ENCODE measurements around the gene MTRR. TPM values are rescaled to one million over a fixed set of nuclear protein-coding genes. Genes with fewer than 3 reads are reported as not detected.

Gene MTRR
- polyA plus RNA-seq, 1 experiment = 44.1 TPM

GRCh38 chr5:7850395-7851239, 18.3 kb upstream of the MTRR start, which contains the start of gene CFAP90:
CFAP90 (minus strand) TSS chr5:7851133; CDS start chr5:7851021, 112 bp downstream.
- POLR2A ChIA-PET = interaction anchor here (0.8 kb wide), 1 partner anchor 18 kb away, joined by 3 read pairs; the partner anchor contains the start of genes FASTKD3 and MTRR
- peaks cover 26% of the 10 kb centered on the region for H3K27me3 ChIP-seq (ENCODE audit: control insufficient read depth, insufficient read depth, low read length)
- H3K4me3 ChIP-seq (ENCODE audit: low read depth, low read length) = peak within 1 kb of the TSS; percentile 59
- CTCF ChIA-PET = interaction anchor here (0.6 to 1.1 kb wide), 5 partner anchors 9 to 464 kb away, joined by 3 to 5 read pairs (median 3); partner anchors contain the start of genes FASTKD3 and MTRR
- no peak within 1 kb of the TSS for H3K27ac ChIP-seq (ENCODE audit: low read depth, low read length)
- TF ChIP-seq, protein P1, sequence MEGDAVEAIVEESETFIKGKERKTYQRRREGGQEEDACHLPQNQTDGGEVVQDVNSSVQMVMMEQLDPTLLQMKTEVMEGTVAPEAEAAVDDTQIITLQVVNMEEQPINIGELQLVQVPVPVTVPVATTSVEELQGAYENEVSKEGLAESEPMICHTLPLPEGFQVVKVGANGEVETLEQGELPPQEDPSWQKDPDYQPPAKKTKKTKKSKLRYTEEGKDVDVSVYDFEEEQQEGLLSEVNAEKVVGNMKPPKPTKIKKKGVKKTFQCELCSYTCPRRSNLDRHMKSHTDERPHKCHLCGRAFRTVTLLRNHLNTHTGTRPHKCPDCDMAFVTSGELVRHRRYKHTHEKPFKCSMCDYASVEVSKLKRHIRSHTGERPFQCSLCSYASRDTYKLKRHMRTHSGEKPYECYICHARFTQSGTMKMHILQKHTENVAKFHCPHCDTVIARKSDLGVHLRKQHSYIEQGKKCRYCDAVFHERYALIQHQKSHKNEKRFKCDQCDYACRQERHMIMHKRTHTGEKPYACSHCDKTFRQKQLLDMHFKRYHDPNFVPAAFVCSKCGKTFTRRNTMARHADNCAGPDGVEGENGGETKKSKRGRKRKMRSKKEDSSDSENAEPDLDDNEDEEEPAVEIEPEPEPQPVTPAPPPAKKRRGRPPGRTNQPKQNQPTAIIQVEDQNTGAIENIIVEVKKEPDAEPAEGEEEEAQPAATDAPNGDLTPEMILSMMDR (IDR thresholded peaks at IDR 0.05; ENCODE audit: low read depth, low read length) = peak; percentile 56
- DNase-seq (ENCODE audit: low read depth, low spot score) = no peak
- peaks cover 5% of the 10 kb centered on the region; the same call in 1 of the 2 replicates for H3K9me3 ChIP-seq (ENCODE audit: control insufficient read depth, insufficient read depth, low read length)

- Histone ChIP-seq H3K27ac (ENCODE audit: low read depth, low read length) (no peak overlapping the region), H3K9me3 (ENCODE audit: control insufficient read depth, insufficient read depth, low read length) (peaks cover 5% of the 10 kb centered on the region; the same call in 1 of the 2 replicates), H3K27me3 (ENCODE audit: control insufficient read depth, insufficient read depth, low read length) (peaks cover 26% of the 10 kb centered on the region), H3K4me3 (ENCODE audit: low read depth, low read length) (peak overlapping the region; percentile 59)
- ChIA-PET CTCF (interaction anchor here (0.6 to 0.9 kb wide), 4 partner anchors 18 to 464 kb away, joined by 3 to 5 read pairs (median 3); partner anchors contain the start of genes FASTKD3 and MTRR), POLR2A (interaction anchor here (0.8 kb wide), 1 partner anchor 18 kb away, joined by 3 read pairs; the partner anchor contains the start of genes FASTKD3 and MTRR)
- DNase-seq (ENCODE audit: low read depth, low spot score) = no peak
- TF ChIP-seq, protein P1 (IDR thresholded peaks at IDR 0.05; ENCODE audit: low read depth, low read length) = no peak
Measured at GRCh38 chr5:7851240-7851592, 17.7 kb upstream of the MTRR start.

- Histone ChIP-seq H3K27me3 (ENCODE audit: control insufficient read depth, insufficient read depth, low read length) (peaks cover 26% of the 10 kb centered on the region), H3K27ac (ENCODE audit: low read depth, low read length) (no peak overlapping the region), H3K4me3 (ENCODE audit: low read depth, low read length) (no peak overlapping the region), H3K9me3 (ENCODE audit: control insufficient read depth, insufficient read depth, low read length) (peaks cover 5% of the 10 kb centered on the region; the same call in 1 of the 2 replicates)
- no peak for DNase-seq (ENCODE audit: low read depth, low spot score)
- POLR2A ChIA-PET = interaction anchor here (0.8 kb wide), 1 partner anchor 17 kb away, joined by 3 read pairs; the partner anchor contains the start of genes FASTKD3 and MTRR
- CTCF ChIA-PET = interaction anchor here (0.6 to 0.8 kb wide), 3 partner anchors 22 to 465 kb away, joined by 3 to 5 read pairs (median 3); no protein-coding TSS in a partner anchor
- TF ChIP-seq, protein P1 (IDR thresholded peaks at IDR 0.05; ENCODE audit: low read depth, low read length) = no peak
Measured at GRCh38 chr5:7851617-7852289, 17.2 kb upstream of the MTRR start.

GRCh38 chr5:7852542-7852941, 16.4 kb upstream of the MTRR start:
- Histone ChIP-seq H3K9me3 (ENCODE audit: control insufficient read depth, insufficient read depth, low read length) (peaks cover 5% of the 10 kb centered on the region; the same call in 1 of the 2 replicates), H3K27ac (ENCODE audit: low read depth, low read length) (no peak overlapping the region), H3K27me3 (ENCODE audit: control insufficient read depth, insufficient read depth, low read length) (peaks cover 26% of the 10 kb centered on the region), H3K4me3 (ENCODE audit: low read depth, low read length) (no peak overlapping the region)
- ChIA-PET CTCF (no interaction called here), POLR2A (no interaction called here)
- DNase-seq (ENCODE audit: low read depth, low spot score) = no peak
- TF ChIP-seq, protein P1 (IDR thresholded peaks at IDR 0.05; ENCODE audit: low read depth, low read length) = no peak

All from AG04450 (cell line).